Measurements from ENCODE around the gene TRPV2. TPM values are rescaled to one million over a fixed set of nuclear protein-coding genes. Genes with fewer than 3 reads are reported as not detected.

The TRPV2 gene
- total RNA-seq, 1 experiment from 2014 or later = 34.9 TPM

GRCh38 chr17:16417399-16417798 lies 2.0 kb downstream of the TRPV2 start:
- ATAC-seq (no peak), DNase-seq (ENCODE audit: low read depth, low spot score) (no peak)
- Histone ChIP-seq H3K4me3 (ENCODE audit: low read depth in 2 of 2, low read length in 2 of 2) (no peak overlapping the region), H3K27ac (ENCODE audit: low read length) (no peak overlapping the region), H3K9me3 (ENCODE audit: control insufficient read depth, insufficient read depth, low read depth, low read length) (no peaks in the 10 kb centered on the region), H3K27me3 (ENCODE audit: control insufficient read depth, insufficient read depth, low read length) (no peaks in the 10 kb centered on the region), H3K36me3 (ENCODE audit: control insufficient read depth, insufficient read depth, low read length) (no peaks in the 10 kb centered on the region), H3K4me1 (ENCODE audit: control insufficient read depth, insufficient read depth, low read length) (peaks cover 15% of the 10 kb centered on the region)
- POLR2A ChIA-PET = no interaction called here
- intact Hi-C loops (cut with micrococcal nuclease; ENCODE audit: unreplicated experiment) (no loop called here), in situ Hi-C loops (cut with HindIII; ENCODE audit: low pct_unique_long_range_greater_than_20kb, low sequenced_read_pairs) (no loop called here)
- TF ChIP-seq, protein P1, sequence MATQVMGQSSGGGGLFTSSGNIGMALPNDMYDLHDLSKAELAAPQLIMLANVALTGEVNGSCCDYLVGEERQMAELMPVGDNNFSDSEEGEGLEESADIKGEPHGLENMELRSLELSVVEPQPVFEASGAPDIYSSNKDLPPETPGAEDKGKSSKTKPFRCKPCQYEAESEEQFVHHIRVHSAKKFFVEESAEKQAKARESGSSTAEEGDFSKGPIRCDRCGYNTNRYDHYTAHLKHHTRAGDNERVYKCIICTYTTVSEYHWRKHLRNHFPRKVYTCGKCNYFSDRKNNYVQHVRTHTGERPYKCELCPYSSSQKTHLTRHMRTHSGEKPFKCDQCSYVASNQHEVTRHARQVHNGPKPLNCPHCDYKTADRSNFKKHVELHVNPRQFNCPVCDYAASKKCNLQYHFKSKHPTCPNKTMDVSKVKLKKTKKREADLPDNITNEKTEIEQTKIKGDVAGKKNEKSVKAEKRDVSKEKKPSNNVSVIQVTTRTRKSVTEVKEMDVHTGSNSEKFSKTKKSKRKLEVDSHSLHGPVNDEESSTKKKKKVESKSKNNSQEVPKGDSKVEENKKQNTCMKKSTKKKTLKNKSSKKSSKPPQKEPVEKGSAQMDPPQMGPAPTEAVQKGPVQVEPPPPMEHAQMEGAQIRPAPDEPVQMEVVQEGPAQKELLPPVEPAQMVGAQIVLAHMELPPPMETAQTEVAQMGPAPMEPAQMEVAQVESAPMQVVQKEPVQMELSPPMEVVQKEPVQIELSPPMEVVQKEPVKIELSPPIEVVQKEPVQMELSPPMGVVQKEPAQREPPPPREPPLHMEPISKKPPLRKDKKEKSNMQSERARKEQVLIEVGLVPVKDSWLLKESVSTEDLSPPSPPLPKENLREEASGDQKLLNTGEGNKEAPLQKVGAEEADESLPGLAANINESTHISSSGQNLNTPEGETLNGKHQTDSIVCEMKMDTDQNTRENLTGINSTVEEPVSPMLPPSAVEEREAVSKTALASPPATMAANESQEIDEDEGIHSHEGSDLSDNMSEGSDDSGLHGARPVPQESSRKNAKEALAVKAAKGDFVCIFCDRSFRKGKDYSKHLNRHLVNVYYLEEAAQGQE (IDR thresholded peaks at IDR 0.05; ENCODE audit: insufficient read depth in 1 of 2, low read depth in 2 of 2, low read length in 1 of 2) = no peak
- TF ChIP-seq POLR2AphosphoS5 (IDR thresholded peaks at IDR 0.05; ENCODE audit: low read depth, low read length) = no peak
- no peak for TF ChIP-seq TCF7L2 (IDR thresholded peaks at IDR 0.05; ENCODE audit: low read depth, low read length)
- no peak for TF ChIP-seq SIN3A (IDR thresholded peaks at IDR 0.05; ENCODE audit: borderline replicate concordance, insufficient read depth, low read depth, low read length)
- TF ChIP-seq, protein P2, sequence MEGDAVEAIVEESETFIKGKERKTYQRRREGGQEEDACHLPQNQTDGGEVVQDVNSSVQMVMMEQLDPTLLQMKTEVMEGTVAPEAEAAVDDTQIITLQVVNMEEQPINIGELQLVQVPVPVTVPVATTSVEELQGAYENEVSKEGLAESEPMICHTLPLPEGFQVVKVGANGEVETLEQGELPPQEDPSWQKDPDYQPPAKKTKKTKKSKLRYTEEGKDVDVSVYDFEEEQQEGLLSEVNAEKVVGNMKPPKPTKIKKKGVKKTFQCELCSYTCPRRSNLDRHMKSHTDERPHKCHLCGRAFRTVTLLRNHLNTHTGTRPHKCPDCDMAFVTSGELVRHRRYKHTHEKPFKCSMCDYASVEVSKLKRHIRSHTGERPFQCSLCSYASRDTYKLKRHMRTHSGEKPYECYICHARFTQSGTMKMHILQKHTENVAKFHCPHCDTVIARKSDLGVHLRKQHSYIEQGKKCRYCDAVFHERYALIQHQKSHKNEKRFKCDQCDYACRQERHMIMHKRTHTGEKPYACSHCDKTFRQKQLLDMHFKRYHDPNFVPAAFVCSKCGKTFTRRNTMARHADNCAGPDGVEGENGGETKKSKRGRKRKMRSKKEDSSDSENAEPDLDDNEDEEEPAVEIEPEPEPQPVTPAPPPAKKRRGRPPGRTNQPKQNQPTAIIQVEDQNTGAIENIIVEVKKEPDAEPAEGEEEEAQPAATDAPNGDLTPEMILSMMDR (IDR thresholded peaks at IDR 0.05) = no peak
- CTCF ChIA-PET = no interaction called here
- BruUV-seq (replicated peaks) = no TSS peak

DNA sequence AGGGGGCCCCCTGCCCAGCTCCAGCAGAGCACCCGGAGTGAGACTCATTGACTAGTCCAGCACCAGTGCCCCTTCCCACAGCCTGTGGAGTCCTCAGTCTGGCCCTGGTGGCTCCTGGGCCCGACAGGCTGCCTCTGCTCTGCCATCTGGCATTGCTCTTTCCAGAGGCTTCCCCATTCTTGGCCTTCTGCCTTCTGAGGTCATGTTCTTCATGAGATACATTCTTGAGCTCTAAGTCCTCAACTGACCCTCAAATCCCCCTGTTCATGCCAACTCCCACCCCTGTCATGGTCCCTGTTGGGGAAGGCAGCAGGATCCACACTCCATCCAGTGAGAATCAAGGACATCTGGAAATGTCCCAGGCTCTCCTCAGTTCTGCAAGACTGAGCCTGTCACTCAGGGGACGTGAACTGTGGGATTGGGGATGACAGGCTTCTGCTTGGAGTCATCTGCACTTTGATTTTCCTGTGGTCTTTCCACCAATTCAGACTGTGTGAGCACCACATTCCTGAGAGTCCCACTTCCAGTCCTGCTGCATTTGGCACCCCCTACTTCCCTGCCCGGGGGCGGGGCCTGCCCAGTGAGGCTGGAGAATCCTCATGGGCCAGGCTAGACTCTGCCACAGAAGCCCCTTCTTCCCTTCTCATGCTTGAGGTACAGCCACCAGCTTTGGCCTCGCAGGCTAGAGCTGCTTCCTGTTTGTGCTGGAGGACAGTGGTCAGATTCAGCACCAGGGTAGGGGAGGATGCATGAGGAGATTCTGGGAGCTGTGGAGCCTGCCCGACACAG lies 2.7 kb downstream of the TRPV2 start:
- no peak overlapping the region for H3K27ac ChIP-seq (ENCODE audit: low read length)
- in situ Hi-C loops (cut with HindIII; ENCODE audit: low pct_unique_long_range_greater_than_20kb, low sequenced_read_pairs) = no loop called here
- CTCF ChIA-PET = no interaction called here

More for the DNA sequence above, 2.7 kb downstream of the TRPV2 start:
- BruUV-seq (replicated peaks) = no TSS peak
- intact Hi-C loops (cut with micrococcal nuclease; ENCODE audit: unreplicated experiment) = no loop called here
- H3K4me1 ChIP-seq (ENCODE audit: control insufficient read depth, insufficient read depth, low read length) = peaks cover 15% of the 10 kb centered on the region
- H3K36me3 ChIP-seq (ENCODE audit: control insufficient read depth, insufficient read depth, low read length) = no peaks in the 10 kb centered on the region
- DNase-seq (ENCODE audit: low read depth, low spot score) (no peak), ATAC-seq (no peak)
- no peaks in the 10 kb centered on the region for H3K27me3 ChIP-seq (ENCODE audit: control insufficient read depth, insufficient read depth, low read length)
- TF ChIP-seq, protein P1 (IDR thresholded peaks at IDR 0.05; ENCODE audit: insufficient read depth in 1 of 2, low read depth in 2 of 2, low read length in 1 of 2) = no peak
- TF ChIP-seq SIN3A (IDR thresholded peaks at IDR 0.05; ENCODE audit: borderline replicate concordance, insufficient read depth, low read depth, low read length) (no peak), POLR2AphosphoS5 (IDR thresholded peaks at IDR 0.05; ENCODE audit: low read depth, low read length) (no peak), TCF7L2 (IDR thresholded peaks at IDR 0.05; ENCODE audit: low read depth, low read length) (no peak)
- TF ChIP-seq, protein P2 (IDR thresholded peaks at IDR 0.05) = no peak
- H3K9me3 ChIP-seq (ENCODE audit: control insufficient read depth, insufficient read depth, low read depth, low read length) = no peaks in the 10 kb centered on the region
- no peak overlapping the region for H3K4me3 ChIP-seq (ENCODE audit: low read depth in 2 of 2, low read length in 2 of 2)
- POLR2A ChIA-PET = no interaction called here
